SK-N-SH treated with all-trans-retinoic acid at 6 μM for 48 hours (cell line): ENCODE results near the gene SLC2A8.

Experiments used
- ATAC-seq: fragments of 200-7000 bp; cut with Tn5 transposase; 3 replicates; pipeline ENCODE4 v1.9.1; 2020; ENCODE audit warnings: mild to moderate bottlenecking, moderate library complexity
- CREB5 ChIP-seq: fragments of 250-450 bp; sonication (Bioruptor Pico); IDR thresholded peaks from 2 replicates; pipeline ENCODE4 v1.5.1; 2020; ENCODE audit warnings: low read depth, mild to moderate bottlenecking, moderate library complexity
- ESRRG ChIP-seq: fragments of 250-450 bp; sonication (Bioruptor Pico); IDR thresholded peaks from 2 replicates; pipeline ENCODE4 v1.6.1; 2021; ENCODE audit warnings: mild to moderate bottlenecking
- ISL1 ChIP-seq: fragments of 250-450 bp; sonication (Bioruptor Pico); IDR thresholded peaks from 2 replicates; pipeline ENCODE4 v2.1.2; 2022; ENCODE audit warnings: mild to moderate bottlenecking, moderate library complexity
- OSR1 ChIP-seq: fragments of 250-450 bp; sonication (Bioruptor Pico); IDR thresholded peaks from 2 replicates; pipeline ENCODE4 v1.8.0; 2022; ENCODE audit warnings: moderate library complexity, mild to moderate bottlenecking, inconsistent platforms
- POU6F1 ChIP-seq: fragments of 250-450 bp; sonication (Bioruptor Pico); IDR thresholded peaks from 2 replicates; pipeline ENCODE4 v1.8.0; 2021; ENCODE audit warnings: low read depth, mild to moderate bottlenecking, moderate library complexity, borderline replicate concordance
- RARB ChIP-seq: fragments of 250-450 bp; sonication (Bioruptor Pico); IDR thresholded peaks from 2 replicates; pipeline ENCODE4 v1.8.0; 2021; ENCODE audit warnings: mild to moderate bottlenecking, moderate library complexity
- ZC3H10 ChIP-seq: fragments of 250-450 bp; sonication (Bioruptor Pico); IDR thresholded peaks from 2 replicates; pipeline ENCODE4 v1.5.1; 2021; ENCODE audit warnings: mild to moderate bottlenecking, moderate library complexity
- ZNF8 ChIP-seq: fragments of 450-650 bp; formaldehyde crosslinking; IDR thresholded peaks from 2 replicates; pipeline ENCODE4 v1.5.0; 2020; ENCODE audit warnings: mild to moderate bottlenecking, moderate library complexity

Gene SLC2A8

GRCh38 chr9:127457191-127457878 lies 60.4 kb downstream of the SLC2A8 start:
- TF ChIP-seq ZC3H10 (CRISPR knock-in tag) = no peak
- TF ChIP-seq ZNF8 = no peak
- no peak for TF ChIP-seq POU6F1 (CRISPR knock-in tag)
- TF ChIP-seq ESRRG (CRISPR knock-in tag) = no peak
- TF ChIP-seq RARB (CRISPR knock-in tag) = no peak
- no peak for TF ChIP-seq CREB5 (CRISPR knock-in tag)
- TF ChIP-seq OSR1 (CRISPR knock-in tag) = no peak
- TF ChIP-seq ISL1 (CRISPR knock-in tag) = no peak
- ATAC-seq = no peak
